HG02623 (cell line): Measurements from ENCODE around the gene SDR42E2.

ENCODE experiments used
- ATAC-seq: cut with Tn5 transposase; IDR thresholded peaks from one replicate; pipeline ENCODE4 v1.9.1; 2021; ENCODE audit warnings: moderate library complexity; ENCODE audit not compliant: unreplicated experiment

The SDR42E2 gene

DNA sequence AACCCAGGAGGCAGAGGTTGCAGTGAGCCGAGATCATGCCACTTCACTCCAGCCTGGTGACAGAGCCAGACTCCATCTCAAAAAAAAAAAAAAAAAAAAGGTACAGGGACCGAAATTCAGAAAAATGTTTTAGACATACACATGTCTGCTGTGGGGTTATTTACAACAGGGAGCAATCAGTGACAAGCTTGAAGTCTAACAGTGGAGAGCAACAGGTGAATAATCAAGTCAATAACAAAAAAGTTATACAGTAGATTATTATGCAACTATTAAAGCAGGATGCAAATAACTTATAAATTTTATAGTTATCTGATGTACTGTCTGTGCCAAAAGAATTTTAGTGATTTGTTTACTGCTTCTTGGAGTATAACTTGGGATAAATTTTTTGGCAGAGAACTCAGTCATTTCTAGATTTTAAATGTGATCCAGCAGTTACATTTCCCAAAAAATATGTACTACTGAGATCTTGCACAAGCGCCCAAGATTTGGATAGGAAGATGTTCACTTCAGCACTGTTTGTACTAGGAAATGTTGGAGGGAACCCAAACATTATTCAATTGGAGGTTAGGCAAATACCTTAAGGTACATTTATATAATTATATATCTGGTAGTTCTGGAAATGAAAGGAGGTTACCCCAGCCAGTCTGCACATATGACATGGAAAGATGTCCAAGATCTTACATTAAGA lies 77.9 kb downstream of the SDR42E2 start:
- ATAC-seq = no peak
